Fibroblast of lung (primary cell): ENCODE results near the gene TUBGCP4.

Experiments
- CTCF ChIP-seq, 2 donors: IDR thresholded peaks in 1 of 2; conservative IDR thresholded peaks in 1 of 2; 1 replicate in 1 of 2; 2 replicates in 1 of 2; pipeline ENCODE4 v1.5.1; 2011 to 2012; ENCODE audit warnings: low read length in 2 of 2, control low read depth in 1 of 2, inconsistent platforms in 1 of 2, low read depth in 1 of 2, mild to moderate bottlenecking in 1 of 2
- EZH2 ChIP-seq: IDR thresholded peaks from 2 replicates; pipeline ENCODE4 v1.5.1; 2012; ENCODE audit warnings: low read length, control low read depth, mild to moderate bottlenecking; ENCODE audit errors: missing control alignments

GRCh38 chr15:43390723-43391122, 19.8 kb downstream of the TUBGCP4 start:
- TF ChIP-seq CTCF (conservative IDR thresholded peaks at IDR 0.05 in 1 of 2, IDR thresholded peaks at IDR 0.05 in 1 of 2; ENCODE audit: low read depth in 1 of 2, low read length in 2 of 2) (no peak), EZH2 (no peak)
